ENCODE measurements around the gene XAGE1B. TPM values are rescaled to one million over a fixed set of nuclear protein-coding genes. Genes with fewer than 3 reads are reported as not detected.
"Not testable (repeated sequence)": the region's sequence is repeated elsewhere in the genome, so short reads cannot be mapped to it uniquely, and the experiment has no call there.

XAGE1B gene, protein sequence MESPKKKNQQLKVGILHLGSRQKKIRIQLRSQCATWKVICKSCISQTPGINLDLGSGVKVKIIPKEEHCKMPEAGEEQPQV
- not detected for polyA plus RNA-seq

DNA sequence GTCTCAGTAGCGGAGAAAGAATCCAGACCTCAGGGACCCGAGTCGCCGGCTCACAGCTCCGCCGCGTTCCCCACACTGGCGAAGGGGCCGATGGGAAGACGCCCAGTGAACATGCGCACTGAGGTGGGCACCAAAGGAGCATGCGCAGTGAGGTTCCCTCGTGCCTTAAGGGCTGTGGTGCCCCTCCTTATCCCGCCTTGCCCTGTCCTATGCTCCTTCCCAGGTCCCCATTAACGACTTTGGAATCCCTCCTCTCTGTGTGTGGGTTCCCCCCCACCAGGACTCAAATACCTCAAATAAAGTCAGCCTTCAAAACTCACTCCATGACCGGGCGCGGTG lies at the start of gene XAGE1B:
XAGE1B (minus strand) TSS at position 77 of the 339 bp plus-strand sequence. CDS start 1,536 bp downstream, outside the sequence.
- not testable (repeated sequence) for H3K27ac ChIP-seq (ENCODE audit: low read depth, low read length)
- no CpG with 5 or more reads among the region's 18 CpGs for WGBS, 3 donors

DNA sequence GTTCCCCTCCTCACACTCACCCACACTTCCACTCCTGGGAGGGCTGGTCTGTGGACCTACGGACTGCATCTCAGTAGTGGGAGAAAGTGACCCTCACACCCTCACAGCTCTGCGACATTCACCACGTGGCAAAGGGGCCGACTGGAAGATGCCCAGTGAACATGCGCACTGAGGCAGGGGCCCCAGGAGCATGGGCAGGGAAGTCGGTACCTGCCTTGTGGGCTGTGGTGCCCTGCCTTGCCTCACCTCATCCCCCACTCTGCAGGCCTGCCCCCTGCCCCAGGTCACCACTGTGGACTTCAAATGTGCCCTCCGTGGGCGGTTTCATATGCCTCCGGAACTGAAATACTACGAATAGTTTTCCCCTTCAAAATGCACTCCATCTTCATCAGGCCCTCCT lies 46.2 kb upstream of the XAGE1B start:
- H3K27ac ChIP-seq (ENCODE audit: low read depth, low read length): no peak overlapping the region
- 86 to 90% (median 88%) methylated on average over 10 of the region's 10 CpGs for WGBS, 3 donors

DNA sequence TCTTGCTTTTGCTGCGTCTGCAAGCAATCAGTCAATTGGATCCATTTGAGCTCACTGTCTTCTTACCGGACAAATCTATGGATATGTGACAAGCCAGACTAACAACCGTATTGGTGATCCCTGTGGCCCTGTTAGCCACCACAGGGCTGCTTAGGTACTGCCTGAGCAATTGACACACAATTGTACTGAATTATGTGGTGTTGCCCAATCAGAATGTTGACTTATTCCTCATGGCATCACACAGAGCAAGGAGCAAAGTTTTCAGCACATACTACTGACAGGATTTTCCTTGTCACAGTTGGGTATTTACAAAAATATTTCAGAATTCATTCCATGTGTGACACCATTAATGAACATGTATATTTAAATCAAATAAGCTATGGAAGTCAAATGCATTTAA lies 41.3 kb upstream of the XAGE1B start:
- no peak overlapping the region for H3K27ac ChIP-seq (ENCODE audit: low read depth, low read length)
- 79 to 94% (median 90%) methylated on average over 3 of the region's 3 CpGs for WGBS, 3 donors

DNA sequence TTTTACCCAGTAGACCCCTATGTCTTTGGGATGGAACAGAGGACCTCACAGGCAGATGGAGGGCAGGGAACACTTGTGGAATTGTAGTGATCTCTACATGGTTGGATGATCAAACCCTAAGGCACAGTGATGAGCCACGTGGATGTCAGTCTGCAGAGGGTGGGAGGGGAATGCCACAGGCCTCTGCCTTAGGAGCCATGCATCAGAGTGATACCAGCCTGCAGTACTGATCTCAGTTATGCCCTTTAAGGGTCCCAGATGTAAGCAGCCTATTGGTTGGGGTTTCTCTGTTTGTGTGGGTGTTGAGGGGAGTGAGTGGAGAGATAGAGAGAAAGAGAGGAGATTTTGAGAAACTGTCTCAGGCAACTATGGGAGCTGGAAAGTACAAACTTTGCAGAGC lies 39.9 kb upstream of the XAGE1B start:
- H3K27ac ChIP-seq (ENCODE audit: low read depth, low read length): no peak overlapping the region
- 33 to 48% (median 35%) methylated on average over 1 of the region's 1 CpG for WGBS, 3 donors

DNA sequence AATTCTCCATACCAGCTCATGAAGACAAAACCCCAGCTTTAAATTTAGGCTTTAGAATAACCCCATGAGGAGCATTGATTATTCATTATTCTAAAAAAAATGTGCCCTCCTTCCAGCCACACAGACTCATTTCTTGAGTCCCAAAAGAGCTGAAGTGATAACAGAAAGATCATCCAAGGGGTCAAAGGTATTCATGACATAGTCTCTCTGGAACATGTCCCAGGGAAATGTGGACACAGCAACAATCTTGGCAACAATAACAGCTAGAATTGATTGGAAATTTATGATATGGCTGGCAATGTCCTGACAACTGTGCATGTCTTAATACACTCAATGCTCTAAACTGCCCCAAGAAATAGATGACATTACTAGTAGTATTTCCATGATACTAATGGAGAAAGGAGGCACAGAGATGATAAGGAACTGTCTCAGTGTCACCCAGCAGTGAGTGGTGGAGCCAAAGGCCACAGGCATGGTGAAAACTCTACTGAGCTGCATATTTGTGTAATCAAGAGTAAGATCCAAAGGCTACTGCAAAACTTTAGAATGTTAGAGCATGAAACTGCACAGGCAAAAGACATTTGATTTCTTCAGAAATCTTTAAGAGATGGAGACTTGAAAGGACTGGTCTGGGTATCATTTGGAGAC lies 37.3 kb upstream of the XAGE1B start:
- H3K27ac ChIP-seq (ENCODE audit: low read depth, low read length): no peak overlapping the region

DNA sequence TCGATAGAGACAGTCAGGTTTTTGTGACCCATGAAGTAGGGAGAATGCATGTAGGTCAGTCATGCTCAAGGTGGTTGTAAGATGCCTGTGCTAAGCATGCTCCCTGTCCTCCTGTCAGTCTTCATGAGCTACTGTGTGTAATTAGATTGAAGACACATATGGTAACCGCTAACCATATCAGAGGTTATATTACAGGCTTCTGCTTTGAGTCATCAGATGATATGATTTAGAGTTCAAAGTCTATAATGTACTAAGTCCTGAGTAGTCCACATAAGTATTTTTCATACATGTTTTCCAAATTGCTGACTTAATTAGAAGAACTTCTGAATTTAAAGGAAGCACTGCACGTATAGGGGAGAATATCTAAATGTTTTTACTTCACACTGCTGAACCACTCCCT lies 31.9 kb upstream of the XAGE1B start:
- 63 to 78% (median 68%) methylated on average over 3 of the region's 3 CpGs for WGBS, 3 donors
- not testable (repeated sequence) for H3K27ac ChIP-seq (ENCODE audit: low read depth, low read length)

DNA sequence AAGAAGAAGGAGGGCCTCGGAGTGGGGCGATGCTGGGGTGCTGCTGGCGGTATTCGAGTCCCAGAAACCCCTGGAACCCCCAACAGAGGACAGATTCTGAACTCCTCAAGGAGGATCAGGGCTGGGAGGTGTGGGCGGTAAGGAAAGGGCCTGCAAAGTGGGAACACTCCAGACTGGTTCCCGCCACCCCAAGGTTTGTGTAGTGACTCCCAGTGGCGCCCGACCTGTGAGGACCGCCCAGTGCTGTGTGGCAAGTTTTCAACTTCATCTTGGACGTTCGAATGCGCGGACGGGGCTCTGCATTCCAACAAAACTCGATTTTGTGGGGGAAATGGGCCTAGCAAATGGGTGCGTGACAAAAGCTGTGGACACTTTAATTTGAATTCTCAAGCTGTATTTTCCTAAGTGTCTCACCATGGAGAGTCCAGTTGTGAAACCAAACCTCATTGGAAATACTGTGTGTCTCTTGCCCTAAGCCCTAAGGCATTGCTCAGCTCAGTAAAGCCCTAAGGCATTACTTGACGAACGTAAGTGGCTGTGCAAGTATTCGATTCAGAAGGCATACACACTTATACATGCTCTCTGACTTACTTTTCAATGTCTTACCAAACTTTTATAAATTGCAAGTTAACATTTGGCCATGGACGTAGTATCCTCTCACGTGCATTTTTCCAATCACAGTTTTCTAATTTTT lies 27.4 kb upstream of the XAGE1B start:
- no peak overlapping the region for H3K27ac ChIP-seq (ENCODE audit: low read depth, low read length)
- 81 to 94% (median 83%) methylated on average over 21 of the region's 21 CpGs for WGBS, 3 donors

DNA sequence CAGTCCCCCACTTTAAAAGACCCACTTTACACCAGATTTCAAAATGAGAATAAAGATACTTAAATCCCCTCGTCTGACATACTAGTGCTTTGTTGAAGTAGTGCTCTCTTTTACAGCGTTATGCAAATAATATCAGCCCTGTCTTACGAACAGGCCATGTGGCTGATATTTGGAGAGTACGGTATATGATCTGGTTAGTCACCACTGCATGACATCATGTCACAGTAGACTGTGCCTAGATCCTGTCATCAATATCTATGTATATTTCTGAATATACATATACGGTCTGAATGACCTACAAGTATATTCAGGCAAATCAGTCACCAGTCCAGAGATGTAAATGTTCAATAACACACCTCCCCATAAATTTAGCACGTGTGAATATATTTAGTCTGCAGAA lies 25.4 kb upstream of the XAGE1B start:
- 70 to 87% (median 74%) methylated on average over 6 of the region's 6 CpGs for WGBS, 3 donors
- H3K27ac ChIP-seq (ENCODE audit: low read depth, low read length): no peak overlapping the region

DNA sequence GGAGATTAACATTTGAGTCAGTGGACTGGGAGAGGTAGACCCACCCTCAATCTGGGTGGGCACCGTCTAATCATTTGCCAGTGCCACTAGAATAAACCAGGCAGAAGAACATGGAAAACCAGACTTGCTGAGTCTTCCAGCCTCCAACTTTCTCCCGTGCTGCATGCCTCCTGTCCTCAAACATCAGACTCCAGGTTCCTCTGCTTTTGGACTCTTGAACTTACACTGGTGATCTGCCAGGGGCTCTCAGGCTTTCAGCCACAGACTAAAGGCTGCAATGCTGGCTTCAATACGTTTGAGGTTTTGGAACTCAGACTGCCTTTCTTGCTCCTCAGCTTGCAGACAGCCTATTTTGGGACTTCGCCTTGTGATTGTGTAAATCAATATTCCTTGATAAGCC lies 24.2 kb upstream of the XAGE1B start:
- 53 to 58% (median 57%) methylated on average over 4 of the region's 4 CpGs for whole genome bisulfite sequencing, 3 donors
- H3K27ac ChIP-seq (ENCODE audit: low read depth, low read length): not testable (repeated sequence)

DNA sequence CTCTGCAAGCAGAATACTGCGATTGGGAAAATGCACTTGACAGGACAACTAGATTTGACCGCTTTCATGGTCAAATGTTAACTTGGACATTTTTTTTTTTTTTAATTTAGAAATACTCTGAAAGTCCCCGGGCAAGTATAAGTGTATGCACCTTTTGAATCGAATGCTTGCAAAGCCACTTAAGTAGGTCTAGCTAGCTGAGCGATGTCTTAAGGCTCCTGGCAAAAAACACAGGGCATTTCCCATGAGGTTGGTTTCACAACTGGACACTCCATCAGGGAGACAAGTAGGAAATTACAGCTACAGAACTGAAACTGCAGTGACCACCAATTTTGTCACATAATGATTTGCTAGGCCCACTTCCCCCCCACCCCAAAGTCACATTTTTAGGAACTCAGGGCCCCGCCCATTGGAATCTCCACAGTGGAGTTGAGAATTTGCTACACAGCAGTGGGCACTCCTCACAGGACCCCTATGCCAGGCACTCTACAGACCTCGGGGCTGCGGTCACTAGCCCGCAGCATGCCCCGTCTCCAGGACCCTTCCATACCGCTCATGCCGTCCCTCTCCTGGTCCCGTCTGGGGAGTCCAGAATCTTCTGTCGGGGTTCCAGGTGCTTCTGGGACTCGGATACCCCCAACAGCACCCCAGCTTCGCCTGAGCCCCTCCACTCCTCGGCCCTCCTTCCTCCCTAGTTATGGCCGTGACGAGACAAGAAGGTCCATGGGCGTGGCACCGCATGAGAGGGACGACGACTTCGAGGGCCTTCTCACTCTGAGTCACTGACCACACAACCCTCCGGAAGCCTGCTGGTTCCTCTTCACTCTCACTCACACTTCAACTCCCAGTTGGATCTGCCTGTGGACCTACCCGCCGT lies 515 bp downstream of the XAGE1B start:
- WGBS, 3 donors: no CpG with 5 or more reads among the region's 27 CpGs
- H3K27ac ChIP-seq (ENCODE audit: low read depth, low read length): not testable (repeated sequence)

DNA sequence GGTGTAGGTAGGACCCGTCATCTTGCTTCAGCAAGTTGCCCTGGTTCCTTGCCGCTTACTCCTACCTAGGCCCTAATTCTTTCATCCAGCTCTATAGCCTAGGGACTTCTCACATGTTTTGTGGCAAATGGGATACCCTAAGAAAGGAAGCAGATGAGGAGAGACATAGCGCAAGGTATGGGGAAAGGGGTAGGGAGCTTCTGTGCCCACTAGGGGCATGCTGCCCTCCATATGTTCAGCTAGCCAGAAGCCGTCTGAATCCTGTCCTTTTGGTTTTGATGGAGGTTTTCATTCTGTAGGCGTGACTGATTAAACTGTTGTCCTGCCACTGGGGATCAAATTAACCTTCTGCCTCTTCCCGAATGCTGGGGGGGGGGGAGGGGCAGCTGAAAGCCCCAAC lies 5.7 kb downstream of the XAGE1B start:
- not testable (repeated sequence) for H3K27ac ChIP-seq (ENCODE audit: low read depth, low read length)
- no CpG with 5 or more reads among the region's 6 CpGs for WGBS, 3 donors

DNA sequence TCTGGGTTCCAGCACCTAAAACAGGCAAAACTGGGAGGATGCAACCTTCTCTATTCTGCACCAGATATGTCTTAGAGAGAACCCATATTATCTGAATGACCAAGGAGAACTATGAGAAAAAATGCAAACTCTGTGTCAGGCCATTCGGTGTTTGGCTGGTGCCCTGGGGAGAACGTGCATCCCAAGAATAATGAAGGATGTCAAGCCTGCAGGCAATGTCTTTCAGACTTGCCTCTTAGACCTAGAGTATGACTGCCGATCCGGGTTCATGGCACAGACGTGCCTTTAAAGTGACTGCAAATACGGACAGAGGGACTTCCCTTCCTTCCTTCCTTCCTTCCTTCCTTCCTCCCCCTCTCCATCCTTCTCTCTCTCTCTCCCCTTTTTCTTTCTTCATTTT lies 6.9 kb downstream of the XAGE1B start:
- 67 to 85% (median 67%) methylated on average over 6 of the region's 6 CpGs for WGBS, 3 donors
- no peak overlapping the region for H3K27ac ChIP-seq (ENCODE audit: low read depth, low read length)

DNA sequence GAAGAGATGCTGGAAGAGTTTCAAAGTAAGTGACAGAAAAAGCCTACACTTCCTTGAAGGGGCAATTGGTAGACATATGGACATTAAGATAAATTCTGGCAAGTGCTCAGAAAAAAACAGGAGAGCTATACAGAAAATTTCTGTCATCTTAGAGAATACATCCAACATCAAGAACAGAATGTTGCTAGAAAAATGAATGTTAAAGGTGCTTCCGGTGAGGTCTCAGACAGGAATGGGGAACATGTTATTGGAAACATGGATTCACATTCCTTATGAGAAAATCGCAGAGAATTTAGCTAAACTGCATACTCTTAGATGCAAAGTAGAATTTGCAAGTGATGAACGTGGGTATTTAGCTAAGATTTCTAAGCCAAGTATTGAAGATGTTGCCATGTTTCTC lies 9.5 kb downstream of the XAGE1B start:
- 66 to 82% (median 72%) methylated on average over 3 of the region's 3 CpGs for WGBS, 3 donors
- H3K27ac ChIP-seq (ENCODE audit: low read depth, low read length): no peak overlapping the region

DNA sequence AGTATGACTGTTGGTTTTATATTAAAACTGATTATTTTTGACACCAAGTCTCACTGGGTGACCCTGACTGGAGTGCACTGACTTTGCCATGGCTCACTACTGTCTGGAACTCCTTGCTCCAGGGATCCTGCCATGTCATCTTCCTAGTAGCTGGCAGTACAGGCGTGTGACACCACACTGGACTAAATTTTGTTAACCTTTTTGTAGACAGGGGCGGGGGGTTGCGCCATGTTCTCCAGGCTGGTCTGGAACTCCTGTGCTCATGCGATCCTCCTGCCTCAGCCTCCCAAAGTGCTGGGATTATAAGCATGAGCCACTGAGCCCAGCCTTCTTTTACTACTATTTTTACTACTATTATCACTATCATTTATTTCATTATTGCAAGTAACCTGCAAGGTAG lies 12.3 kb downstream of the XAGE1B start:
- WGBS, 3 donors: 74 to 88% (median 84%) methylated on average over 4 of the region's 4 CpGs
- H3K27ac ChIP-seq (ENCODE audit: low read depth, low read length): no peak overlapping the region

DNA sequence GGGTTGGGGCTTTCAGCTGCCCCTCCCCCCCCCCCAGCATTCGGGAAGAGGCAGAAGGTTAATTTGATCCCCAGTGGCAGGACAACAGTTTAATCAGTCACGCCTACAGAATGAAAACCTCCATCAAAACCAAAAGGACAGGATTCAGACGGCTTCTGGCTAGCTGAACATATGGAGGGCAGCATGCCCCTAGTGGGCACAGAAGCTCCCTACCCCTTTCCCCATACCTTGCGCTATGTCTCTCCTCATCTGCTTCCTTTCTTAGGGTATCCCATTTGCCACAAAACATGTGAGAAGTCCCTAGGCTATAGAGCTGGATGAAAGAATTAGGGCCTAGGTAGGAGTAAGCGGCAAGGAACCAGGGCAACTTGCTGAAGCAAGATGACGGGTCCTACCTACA lies 15.5 kb downstream of the XAGE1B start:
- H3K27ac ChIP-seq (ENCODE audit: low read depth, low read length): not testable (repeated sequence)
- no CpG with 5 or more reads among the region's 6 CpGs for WGBS, 3 donors

DNA sequence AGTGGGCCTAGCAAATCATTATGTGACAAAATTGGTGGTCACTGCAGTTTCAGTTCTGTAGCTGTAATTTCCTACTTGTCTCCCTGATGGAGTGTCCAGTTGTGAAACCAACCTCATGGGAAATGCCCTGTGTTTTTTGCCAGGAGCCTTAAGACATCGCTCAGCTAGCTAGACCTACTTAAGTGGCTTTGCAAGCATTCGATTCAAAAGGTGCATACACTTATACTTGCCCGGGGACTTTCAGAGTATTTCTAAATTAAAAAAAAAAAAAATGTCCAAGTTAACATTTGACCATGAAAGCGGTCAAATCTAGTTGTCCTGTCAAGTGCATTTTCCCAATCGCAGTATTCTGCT lies 20.5 kb downstream of the XAGE1B start:
- H3K27ac ChIP-seq (ENCODE audit: low read depth, low read length): not testable (repeated sequence)
- WGBS, 3 donors: no CpG with 5 or more reads among the region's 5 CpGs

DNA sequence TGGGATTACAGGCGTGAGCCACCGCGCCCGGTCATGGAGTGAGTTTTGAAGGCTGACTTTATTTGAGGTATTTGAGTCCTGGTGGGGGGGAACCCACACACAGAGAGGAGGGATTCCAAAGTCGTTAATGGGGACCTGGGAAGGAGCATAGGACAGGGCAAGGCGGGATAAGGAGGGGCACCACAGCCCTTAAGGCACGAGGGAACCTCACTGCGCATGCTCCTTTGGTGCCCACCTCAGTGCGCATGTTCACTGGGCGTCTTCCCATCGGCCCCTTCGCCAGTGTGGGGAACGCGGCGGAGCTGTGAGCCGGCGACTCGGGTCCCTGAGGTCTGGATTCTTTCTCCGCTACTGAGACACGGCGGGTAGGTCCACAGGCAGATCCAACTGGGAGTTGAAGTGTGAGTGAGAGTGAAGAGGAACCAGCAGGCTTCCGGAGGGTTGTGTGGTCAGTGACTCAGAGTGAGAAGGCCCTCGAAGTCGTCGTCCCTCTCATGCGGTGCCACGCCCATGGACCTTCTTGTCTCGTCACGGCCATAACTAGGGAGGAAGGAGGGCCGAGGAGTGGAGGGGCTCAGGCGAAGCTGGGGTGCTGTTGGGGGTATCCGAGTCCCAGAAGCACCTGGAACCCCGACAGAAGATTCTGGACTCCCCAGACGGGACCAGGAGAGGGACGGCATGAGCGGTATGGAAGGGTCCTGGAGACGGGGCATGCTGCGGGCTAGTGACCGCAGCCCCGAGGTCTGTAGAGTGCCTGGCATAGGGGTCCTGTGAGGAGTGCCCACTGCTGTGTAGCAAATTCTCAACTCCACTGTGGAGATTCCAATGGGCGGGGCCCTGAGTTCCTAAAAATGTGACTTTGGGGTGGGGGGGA lies 21.1 kb downstream of the XAGE1B start, which contains the start of gene XAGE1A:
XAGE1A (plus strand) TSS at position 264 of the 874 bp plus-strand sequence. CDS start 1,554 bp downstream, outside the sequence.
- WGBS, 3 donors: no CpG with 5 or more reads among the region's 41 CpGs
- not testable (repeated sequence) for H3K27ac ChIP-seq (ENCODE audit: low read depth, low read length)

DNA sequence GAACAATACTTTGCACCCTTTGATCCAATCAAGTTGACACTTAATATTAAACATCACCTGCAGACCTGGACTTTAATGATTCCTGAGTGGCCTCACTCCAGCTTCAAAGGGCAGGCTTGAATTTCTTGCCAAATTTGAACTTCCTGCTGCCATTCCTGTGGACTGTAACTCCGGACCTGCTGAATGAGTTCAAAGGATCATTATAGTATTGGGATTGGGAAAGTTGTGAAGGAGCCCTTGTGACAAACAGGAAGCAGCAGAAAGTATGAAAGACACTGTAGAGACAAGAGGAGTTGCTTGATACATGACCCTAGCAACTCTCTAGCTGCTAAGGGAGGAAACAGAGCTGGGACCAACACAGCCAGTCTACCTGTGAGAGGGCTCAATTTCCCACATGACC lies 45.6 kb downstream of the XAGE1B start:
- 15 to 49% (median 26%) methylated on average over 1 of the region's 1 CpG for WGBS, 3 donors
- not testable (repeated sequence) for H3K27ac ChIP-seq (ENCODE audit: low read depth, low read length)
